Upper lobe of right lung (tissue), 1 donor: ENCODE results near the gene OR1N1. TPM values are rescaled to one million over a fixed set of nuclear protein-coding genes. Genes with fewer than 3 reads are reported as not detected.

ENCODE experiments used
- ATAC-seq: fragments of 200-7000 bp; cut with Tn5 transposase; one replicate; pipeline ENCODE4 v1.9.1; 2020; ENCODE audit warnings: mild to moderate bottlenecking, moderate library complexity
- DNase-seq: peaks from one replicate; pipeline ENCODE4 v3.0.0-alpha.2; 2020
- H3K27ac ChIP-seq: fragments of 200-600 bp; one replicate; pipeline ENCODE4 v1.8.0; 2022
- H3K27me3 ChIP-seq: fragments of 200-600 bp; one replicate; pipeline ENCODE4 v1.8.0; 2022; ENCODE audit warnings: mild to moderate bottlenecking
- H3K36me3 ChIP-seq: fragments of 200-600 bp; one replicate; pipeline ENCODE4 v1.8.0; 2022
- H3K4me1 ChIP-seq: fragments of 200-600 bp; one replicate; pipeline ENCODE4 v1.8.0; 2022
- H3K4me3 ChIP-seq: fragments of 200-600 bp; one replicate; pipeline ENCODE4 v1.8.0; 2022; ENCODE audit warnings: mild to moderate bottlenecking
- H3K9me3 ChIP-seq: fragments of 200-600 bp; one replicate; pipeline ENCODE4 v1.8.0; 2022
- intact Hi-C: fragments of 100-400 bp; cut with DNase I; formaldehyde crosslinking; loops from one replicate; pipeline ENCODE4 v1.11.0; 2022
- total RNA-seq: library from RNA; stranded (reverse); fragmentation: NEBNext Ultra II Directional; extraction: Animal tissue kit (Norgen Biotek cat#: 25700); gene quantifications from one replicate; pipeline ENCODE4 v1.2.1, GENCODE V29; 2021
- TF ChIP-seq, protein P1 (sequence below): fragments of 200-600 bp; IDR thresholded peaks from one replicate; pipeline ENCODE4 v1.8.0; 2022; ENCODE audit warnings: antibody characterized with exemption
- donor health status: DM: no; HTN: yes; CAD: no; lungs with severe emphysema.

Gene OR1N1
- total RNA-seq, 1 donor from 2014 or later = not detected

- TF ChIP-seq, protein P1, sequence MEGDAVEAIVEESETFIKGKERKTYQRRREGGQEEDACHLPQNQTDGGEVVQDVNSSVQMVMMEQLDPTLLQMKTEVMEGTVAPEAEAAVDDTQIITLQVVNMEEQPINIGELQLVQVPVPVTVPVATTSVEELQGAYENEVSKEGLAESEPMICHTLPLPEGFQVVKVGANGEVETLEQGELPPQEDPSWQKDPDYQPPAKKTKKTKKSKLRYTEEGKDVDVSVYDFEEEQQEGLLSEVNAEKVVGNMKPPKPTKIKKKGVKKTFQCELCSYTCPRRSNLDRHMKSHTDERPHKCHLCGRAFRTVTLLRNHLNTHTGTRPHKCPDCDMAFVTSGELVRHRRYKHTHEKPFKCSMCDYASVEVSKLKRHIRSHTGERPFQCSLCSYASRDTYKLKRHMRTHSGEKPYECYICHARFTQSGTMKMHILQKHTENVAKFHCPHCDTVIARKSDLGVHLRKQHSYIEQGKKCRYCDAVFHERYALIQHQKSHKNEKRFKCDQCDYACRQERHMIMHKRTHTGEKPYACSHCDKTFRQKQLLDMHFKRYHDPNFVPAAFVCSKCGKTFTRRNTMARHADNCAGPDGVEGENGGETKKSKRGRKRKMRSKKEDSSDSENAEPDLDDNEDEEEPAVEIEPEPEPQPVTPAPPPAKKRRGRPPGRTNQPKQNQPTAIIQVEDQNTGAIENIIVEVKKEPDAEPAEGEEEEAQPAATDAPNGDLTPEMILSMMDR = no peak
- ATAC-seq (no peak), DNase-seq (no peak)
- H3K9me3 ChIP-seq = no peaks in the 10 kb centered on the region
- intact Hi-C loops = no loop called here
- no peaks in the 10 kb centered on the region for H3K36me3 ChIP-seq
- no peak overlapping the region for H3K27ac ChIP-seq
- no peaks in the 10 kb centered on the region for H3K4me1 ChIP-seq
- no peaks in the 10 kb centered on the region for H3K27me3 ChIP-seq
- H3K4me3 ChIP-seq = no peak overlapping the region
These were observed 7.7 kb downstream of the OR1N1 start for GRCh38 chr9:122519376-122519775.

- intact Hi-C loops = no loop called here
- Histone ChIP-seq H3K36me3 (no peaks in the 10 kb centered on the region), H3K4me3 (no peak within 1 kb of the TSS), H3K27me3 (no peaks in the 10 kb centered on the region), H3K9me3 (no peaks in the 10 kb centered on the region), H3K27ac (no peak within 1 kb of the TSS), H3K4me1 (no peaks in the 10 kb centered on the region)
- ATAC-seq = no peak
- TF ChIP-seq, protein P1 = no peak
- DNase-seq = no peak
These were observed 8.3 kb downstream of the OR1N1 start, which contains the start of gene OR1J4 for GRCh38 chr9:122518841-122519240. TSS of gene OR1J4 (plus strand) at chr9:122519141. CDS start at chr9:122519141, 0 bp downstream.

DNA sequence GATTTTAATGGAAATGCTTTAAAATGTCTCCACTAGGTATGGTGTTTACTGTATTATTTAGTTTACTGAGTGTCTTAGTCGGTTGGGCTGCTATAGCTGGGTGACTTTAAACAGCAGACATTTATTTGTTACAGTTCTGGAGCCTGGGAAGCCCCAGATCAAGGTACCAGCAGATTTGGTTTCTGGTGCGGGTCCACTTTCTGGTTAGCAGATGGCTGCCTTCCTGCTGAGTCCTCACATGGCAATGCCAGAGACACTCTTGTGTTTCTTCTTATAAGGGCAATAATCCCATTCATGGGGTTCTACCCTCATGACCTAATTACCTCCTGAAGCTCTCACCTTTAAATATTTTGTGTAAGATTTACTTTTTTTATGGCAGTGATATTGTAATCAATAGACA is 8.9 kb downstream of the OR1N1 start:
- Histone ChIP-seq H3K27ac (no peak overlapping the region), H3K36me3 (no peaks in the 10 kb centered on the region), H3K27me3 (no peaks in the 10 kb centered on the region), H3K9me3 (no peaks in the 10 kb centered on the region), H3K4me1 (no peaks in the 10 kb centered on the region), H3K4me3 (no peak overlapping the region)
- TF ChIP-seq, protein P1 = no peak
- ATAC-seq (no peak), DNase-seq (no peak)
- intact Hi-C loops = no loop called here

DNA sequence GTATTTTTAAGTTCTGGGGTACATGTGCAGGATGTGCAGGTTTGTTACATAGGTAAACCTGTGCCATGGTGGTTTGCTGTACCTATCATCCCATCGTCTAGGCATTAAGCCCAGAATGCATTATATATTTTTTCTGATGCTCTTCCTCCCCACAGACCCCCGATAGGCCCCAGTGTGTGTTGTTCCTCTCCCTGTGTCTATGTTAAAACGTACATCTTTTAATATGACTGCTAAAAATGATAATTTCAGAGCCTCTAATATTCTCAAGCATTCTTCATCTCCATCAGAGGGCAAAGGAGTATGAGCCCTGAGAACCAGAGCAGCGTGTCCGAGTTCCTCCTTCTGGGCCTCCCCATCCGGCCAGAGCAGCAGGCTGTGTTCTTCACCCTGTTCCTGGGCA is 16.6 kb downstream of the OR1N1 start, which contains the start of gene OR1J2:
Gene OR1J2, plus strand, starts transcription at position 301 of the 400 bp plus-strand sequence. Its CDS starts 0 bp downstream, at position 301.
- Histone ChIP-seq H3K4me3 (no peak within 1 kb of the TSS), H3K27ac (no peak within 1 kb of the TSS), H3K9me3 (no peaks in the 10 kb centered on the region), H3K27me3 (no peaks in the 10 kb centered on the region), H3K4me1 (no peaks in the 10 kb centered on the region), H3K36me3 (no peaks in the 10 kb centered on the region)
- DNase-seq (no peak), ATAC-seq (no peak)
- intact Hi-C loops = no loop called here
- TF ChIP-seq, protein P1 = no peak

DNA sequence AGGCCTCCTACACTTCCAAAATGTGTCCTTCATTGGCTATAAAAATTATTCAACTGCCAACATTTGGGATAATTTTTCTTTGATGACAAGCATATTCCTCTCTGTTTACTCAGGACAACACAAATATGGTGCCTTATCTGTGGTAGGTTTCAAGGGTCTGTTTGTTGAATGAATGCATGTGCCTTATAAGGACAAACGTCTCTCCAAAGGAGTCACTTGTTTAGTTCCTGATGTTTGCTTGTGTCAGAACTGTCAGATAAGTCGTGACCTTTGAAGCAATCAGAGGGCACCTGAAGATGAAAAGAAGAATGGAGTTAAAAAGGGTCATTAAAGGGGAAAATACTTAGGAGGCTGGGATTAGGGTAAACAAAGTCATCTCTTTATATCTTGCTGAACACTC is 20.1 kb downstream of the OR1N1 start:
- H3K27me3 ChIP-seq = no peaks in the 10 kb centered on the region

More for the DNA sequence above, 20.1 kb downstream of the OR1N1 start:
- no peak overlapping the region for H3K27ac ChIP-seq
- ATAC-seq (no peak), DNase-seq (no peak)
- no peaks in the 10 kb centered on the region for H3K9me3 ChIP-seq
- no peak overlapping the region for H3K4me3 ChIP-seq
- H3K36me3 ChIP-seq = no peaks in the 10 kb centered on the region
- H3K4me1 ChIP-seq = no peaks in the 10 kb centered on the region
- TF ChIP-seq, protein P1 = no peak
- intact Hi-C loops = no loop called here
